AG09309 (cell line): ENCODE results near the gene FAXC.

Source experiments
- DNase-seq: peaks from one replicate; pipeline ENCODE4 v3.0.0-alpha.2; 2010; ENCODE audit warnings: low read depth
- H3K4me3 ChIP-seq: 2 replicates; pipeline ENCODE4 v1.5.1; 2011; ENCODE audit warnings: mild to moderate bottlenecking, low read depth, low read length, moderate library complexity; ENCODE audit not compliant: control insufficient read depth
- CTCF ChIP-seq: IDR thresholded peaks from 2 replicates; pipeline ENCODE4 v1.5.1; 2011; ENCODE audit warnings: mild to moderate bottlenecking, low read depth, low read length, inconsistent platforms; ENCODE audit not compliant: insufficient read depth, control insufficient read depth; ENCODE audit errors: missing control alignments

The FAXC gene

DNA sequence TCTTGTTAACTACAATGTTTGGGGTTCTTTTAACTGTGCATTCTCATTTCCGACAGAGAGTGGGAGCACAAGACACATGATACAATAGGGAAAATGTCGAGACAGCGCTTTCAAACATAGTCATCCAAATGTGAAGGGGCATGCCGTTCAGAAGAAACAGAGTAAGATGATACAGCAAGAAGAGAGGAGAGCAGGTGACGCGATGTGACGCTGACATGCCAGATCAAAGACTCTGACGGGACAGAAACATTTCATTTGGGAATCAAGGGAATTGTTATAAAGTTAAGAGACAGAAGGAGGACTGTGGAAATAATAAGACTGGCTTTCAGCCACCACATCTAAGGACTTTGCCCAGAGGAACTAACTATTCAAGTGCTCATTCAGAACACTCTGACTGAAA lies 117.4 kb downstream of the FAXC start:
- no peak for TF ChIP-seq CTCF
- no peak for DNase-seq

DNA sequence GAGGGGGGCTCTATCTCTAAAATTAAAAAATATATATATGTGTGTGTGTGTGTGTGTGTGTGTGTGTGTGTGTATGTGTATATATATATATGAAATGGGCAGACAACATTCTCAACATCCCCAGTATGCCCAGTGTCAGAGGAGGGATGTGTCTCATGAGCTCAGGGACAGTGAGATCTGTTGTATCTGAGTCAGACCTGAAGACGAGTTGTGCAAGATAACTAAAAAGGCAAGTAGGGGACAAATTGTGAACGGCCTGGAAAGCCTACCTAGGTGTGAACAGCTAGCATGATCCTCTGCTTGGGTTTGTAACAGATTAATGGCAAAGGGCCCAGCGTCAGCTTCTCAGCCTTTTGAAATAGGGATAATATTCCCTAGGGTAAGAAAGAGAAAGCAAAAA lies 124.3 kb downstream of the FAXC start:
- no peak overlapping the region for H3K4me3 ChIP-seq
- TF ChIP-seq CTCF, result no peak
- DNase-seq, result no peak

More for the DNA sequence above, 117.4 kb downstream of the FAXC start:
- no peak overlapping the region for H3K4me3 ChIP-seq
